Measurements from ENCODE around the gene MTCL1.

GRCh38 chr18:8705238-8705960 is at the start of gene MTCL1:
- TF ChIP-seq POLR2AphosphoS5 (IDR thresholded peaks at IDR 0.05; ENCODE audit: low read depth, low read length) (no peak), TAF1 (IDR thresholded peaks at IDR 0.05; ENCODE audit: borderline replicate concordance, insufficient read depth, low read length) (no peak), SIN3A (IDR thresholded peaks at IDR 0.05; ENCODE audit: borderline replicate concordance, insufficient read depth, low read length) (no peak)

Measured in PFSK-1 (cell line).